Frontal cortex (tissue), 4 donors: ENCODE measurements around the gene PLCH1. TPM values are rescaled to one million over a fixed set of nuclear protein-coding genes. Genes with fewer than 3 reads are reported as not detected.
"Not testable (repeated sequence)": the region's sequence is repeated elsewhere in the genome, so short reads cannot be mapped to it uniquely, and the experiment has no call there.

Experiments
- DNase-seq, 2 donors: peaks; one replicate each; pipeline ENCODE4 v3.0.0; 2012; ENCODE audit warnings: low spot score in 2 of 2
- FAIRE-seq: peaks from 2 replicates; lab custom pipeline; 2012; peaks lifted over from hg19 to GRCh38; lab: Jason Lieb, UNC
- total RNA-seq: library from RNA; depleted of rRNA; stranded (reverse); fragments of >200 nt; gene quantifications from one replicate; pipeline ENCODE4 v1.2.3, GENCODE V29; 2014
- donor health status: control.
- donor health status: control.
- donor health status: control.

Gene PLCH1
- total RNA-seq, 1 donor from 2014 or later: 19.2 TPM

DNA sequence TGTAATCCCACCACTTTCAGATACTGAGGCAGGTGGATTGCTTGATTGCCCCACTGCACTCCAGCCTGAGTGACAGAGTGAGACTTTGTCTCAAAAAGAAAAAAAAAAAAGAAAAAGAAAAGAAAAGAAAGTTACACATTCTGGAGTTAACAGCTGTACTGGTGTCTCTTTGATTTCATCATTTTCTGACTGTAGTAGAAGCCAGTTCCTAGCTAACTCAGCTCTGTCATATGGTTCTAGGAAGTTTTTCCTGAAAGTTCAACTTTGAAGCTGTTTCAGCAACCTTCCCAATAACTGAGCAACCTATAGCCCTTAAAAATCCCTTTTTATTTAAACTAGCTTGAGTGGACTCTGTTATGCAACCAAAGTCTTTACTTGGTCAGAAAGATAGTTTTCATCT, 346.8 kb downstream of the PLCH1 start:
- no peak for FAIRE-seq
- no peak for DNase-seq

DNA sequence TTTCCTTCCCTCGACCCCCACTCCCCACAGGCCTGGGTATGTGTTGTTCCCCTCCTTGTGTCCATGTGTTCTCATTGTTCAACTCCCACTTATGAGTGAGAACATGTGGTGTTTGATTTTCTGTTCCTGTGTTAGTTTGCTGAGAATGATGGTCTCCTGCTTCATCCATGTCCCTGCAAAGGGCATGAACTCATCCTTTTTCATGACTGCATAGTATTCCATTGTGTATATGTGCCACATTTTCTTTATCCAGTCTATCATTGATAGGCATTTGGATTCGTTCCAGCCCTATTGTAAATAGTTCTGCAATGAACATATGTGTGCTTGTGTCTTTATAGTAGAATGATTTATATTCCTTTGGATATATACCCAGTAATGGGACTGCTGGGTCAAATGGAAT, 350.0 kb downstream of the PLCH1 start:
- not testable (repeated sequence) for DNase-seq, FAIRE-seq

DNA sequence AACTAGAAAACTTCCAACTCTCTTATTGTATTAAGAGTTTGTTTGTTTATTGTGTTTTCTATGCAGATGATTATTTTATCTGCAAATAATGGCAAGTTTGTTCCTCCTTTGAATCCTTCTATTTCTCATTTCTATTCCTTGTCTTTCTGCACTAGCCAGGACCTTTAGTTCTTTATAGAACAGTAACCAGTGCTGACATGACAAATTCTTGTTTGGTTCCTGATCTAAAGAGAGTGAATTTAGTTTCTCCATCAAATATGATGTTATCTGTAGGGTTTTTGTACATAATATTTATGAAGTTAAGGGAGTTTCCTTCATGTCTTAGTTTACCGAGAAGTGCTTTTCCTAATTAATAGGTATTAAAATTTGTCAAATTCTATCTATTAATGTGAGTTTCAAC, 350.6 kb downstream of the PLCH1 start:
- FAIRE-seq (peak; percentile 13), DNase-seq (no peak)

DNA sequence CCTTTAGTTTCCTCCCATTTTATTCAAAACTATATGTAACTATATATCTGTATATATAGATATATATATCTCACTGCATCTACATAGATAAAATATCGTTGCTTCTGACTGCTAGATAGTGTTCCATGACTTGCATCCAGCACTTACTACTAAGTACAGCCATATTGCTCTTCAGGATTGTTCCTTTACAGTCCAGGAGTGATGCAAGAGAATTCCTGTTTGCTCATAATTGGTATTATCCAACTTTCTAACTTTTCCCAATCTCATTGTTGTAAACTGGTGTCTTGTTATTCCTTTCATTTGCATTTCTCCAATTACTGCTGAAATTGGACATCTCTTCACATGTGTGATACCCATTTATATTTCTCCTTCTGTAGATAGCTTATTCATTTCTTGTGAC, 351.6 kb downstream of the PLCH1 start:
- DNase-seq: no peak
- FAIRE-seq: no peak

DNA sequence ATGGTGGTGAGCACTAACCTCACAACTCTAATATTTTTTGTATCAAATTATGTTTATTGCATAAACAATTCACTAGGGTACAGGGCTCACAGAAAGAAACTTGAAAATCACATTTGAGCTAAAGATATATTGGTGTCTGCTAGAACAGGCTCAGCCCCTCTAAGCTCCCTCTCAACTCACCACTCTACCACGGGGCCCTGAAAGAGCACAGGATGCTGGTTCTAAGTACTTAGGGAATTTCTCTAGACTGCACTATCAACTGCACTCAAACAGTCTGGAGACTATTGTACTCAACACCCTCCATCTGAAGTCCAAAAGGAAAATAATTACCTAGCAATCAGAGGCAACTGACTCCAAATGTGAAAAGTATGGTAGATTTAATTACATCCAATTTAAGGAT, 352.7 kb downstream of the PLCH1 start:
- no peak for DNase-seq
- no peak for FAIRE-seq

DNA sequence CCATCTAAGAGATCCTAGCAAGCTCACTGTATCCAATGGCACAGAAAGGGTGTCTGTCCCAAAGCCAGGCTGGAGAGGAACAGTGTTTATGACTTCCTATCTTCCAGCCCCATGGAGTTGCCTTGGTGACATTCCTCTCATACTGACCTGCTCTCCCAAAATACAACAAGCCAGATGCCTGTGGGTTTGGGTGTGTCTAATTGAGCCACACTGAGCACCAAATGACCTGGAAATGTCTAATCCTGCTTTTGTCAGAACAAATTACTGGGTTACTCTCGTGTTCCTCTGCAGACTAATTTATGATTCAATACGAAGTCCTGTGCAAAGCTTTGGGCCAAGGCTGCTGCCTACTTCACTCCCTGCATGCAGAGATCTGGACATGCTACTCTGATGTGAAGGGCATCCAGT, 353.3 kb downstream of the PLCH1 start:
- FAIRE-seq: no peak
- no peak for DNase-seq

DNA sequence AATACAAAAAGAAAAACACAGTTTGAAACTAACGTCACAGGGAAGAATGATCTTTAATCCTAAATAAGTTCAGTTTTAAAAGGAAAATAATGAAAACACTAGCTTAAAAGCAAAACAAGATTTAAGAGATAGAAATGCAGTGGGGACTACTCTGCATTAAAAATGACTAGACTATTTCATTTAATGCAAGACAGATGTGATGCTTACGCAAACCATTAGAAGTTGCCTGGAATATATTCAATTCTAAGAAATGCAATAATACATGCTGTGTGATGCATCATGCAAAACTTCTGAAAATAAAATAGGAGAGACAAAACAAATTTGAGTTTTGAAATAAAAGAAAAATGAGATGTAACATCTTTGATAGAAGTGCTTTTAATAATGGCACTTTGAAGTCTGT, 353.8 kb downstream of the PLCH1 start:
- FAIRE-seq: no peak
- no peak for DNase-seq

DNA sequence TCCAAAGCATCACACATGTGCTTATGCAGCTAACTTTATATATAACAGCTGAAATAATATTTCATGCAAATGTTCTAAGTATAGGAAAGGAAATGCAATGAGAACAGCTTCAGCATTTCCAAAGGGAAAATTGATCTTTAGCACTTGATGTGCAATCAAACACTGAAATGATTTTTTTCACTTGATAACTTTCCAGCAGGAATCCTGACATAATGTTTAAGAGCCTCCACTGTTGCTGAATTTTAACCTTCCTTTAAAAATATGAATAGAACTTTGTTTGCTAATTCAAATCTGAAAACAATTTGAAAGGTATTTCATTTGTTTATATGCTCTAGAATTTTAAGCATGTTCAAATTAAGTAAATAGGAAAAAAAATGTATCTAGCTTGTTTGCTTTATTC, 354.5 kb downstream of the PLCH1 start:
- no peak for FAIRE-seq
- DNase-seq: no peak

DNA sequence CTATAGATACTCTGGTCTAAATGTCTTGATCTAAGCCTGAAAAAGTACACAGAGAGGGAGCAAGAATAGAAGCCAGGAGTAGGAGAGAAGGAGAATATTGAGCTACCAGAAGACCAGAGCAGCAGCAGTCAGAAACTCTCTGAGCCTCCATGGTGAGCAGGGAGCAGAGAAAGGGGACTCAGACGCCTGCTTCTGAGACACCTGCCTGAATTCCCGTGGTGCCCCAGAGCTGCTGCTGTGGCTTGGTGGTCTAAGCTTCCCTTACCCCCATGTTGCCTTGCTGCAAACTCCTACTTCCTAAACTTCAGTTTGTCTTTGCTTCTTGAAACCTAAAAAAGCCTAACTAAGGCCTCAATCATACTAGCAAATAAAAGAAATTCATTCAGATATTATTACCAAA, 356.5 kb downstream of the PLCH1 start:
- DNase-seq (no peak), FAIRE-seq (no peak)

DNA sequence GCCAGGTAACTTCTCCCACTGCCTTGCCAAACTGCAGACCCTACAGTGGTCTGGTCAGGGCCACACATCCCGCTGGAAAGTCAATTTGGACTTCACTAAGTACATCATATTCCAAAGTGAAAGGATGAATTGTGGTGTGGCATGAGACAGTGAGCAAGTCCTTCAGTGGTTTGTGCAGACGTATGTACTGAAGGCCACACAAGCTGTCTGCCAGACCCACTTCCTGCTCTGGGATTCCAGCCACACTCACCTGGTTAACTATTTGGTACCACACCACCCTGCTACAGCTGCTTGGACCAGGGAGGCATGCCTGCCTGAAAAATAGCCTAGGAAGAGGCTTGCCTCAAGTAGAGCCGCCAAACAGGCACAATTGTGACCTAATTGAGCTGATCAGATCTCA, 357.3 kb downstream of the PLCH1 start:
- DNase-seq (no peak), FAIRE-seq (no peak)

DNA sequence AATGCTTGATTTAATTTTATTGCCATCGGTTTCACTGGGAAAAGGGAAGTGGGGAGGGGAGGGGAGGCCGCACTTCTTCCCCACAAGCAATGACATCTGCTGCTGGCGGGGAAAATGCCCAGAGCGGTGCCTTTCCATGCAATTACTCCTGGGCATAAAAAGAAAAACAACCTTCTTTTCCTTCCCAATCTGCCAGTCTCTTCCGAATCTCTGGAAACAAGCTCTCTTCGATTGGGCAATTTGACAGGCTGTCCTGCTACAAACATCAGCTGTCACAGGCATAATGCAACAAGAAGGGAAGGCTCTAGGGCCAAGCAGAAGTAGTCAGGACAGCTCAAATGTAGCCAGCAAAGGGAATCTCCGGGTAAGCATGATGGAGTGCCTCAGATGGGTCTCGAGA, 358.0 kb downstream of the PLCH1 start:
- no peak for FAIRE-seq
- DNase-seq: no peak

DNA sequence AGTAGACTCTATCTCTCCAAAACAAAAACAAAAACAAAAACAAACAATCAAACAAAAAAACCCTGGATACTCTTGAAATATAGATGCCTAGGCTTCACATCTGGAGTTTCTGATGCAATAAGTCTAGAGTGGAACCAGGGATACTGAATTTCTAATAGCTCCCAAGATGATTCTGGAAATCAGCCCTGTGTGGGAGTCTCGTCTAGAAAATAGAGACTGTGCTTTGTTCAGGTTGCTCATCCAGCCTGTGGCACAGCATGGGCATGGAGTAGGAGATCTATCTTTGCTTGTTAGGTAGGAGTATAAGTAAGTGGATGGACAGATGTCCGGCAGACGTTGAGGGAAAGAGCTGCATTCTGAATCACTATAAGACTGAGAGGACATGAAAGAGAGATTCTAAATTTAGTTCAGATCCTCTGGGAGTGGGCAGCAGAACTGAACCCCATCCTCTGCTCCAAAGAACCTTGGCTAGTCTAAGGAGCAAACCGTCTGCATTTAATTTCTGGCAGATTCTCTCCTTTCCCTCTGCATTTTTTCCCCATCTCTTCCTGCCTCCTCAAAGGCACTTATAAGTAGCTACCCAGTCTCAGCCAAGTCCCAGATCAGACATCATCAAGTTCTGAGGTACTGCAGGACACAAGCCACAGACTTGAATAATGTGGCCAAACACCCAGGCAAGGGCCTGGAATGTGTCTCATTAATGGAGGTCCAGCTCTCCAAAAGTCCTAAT, 358.8 kb downstream of the PLCH1 start:
- DNase-seq: no peak
- FAIRE-seq: no peak

DNA sequence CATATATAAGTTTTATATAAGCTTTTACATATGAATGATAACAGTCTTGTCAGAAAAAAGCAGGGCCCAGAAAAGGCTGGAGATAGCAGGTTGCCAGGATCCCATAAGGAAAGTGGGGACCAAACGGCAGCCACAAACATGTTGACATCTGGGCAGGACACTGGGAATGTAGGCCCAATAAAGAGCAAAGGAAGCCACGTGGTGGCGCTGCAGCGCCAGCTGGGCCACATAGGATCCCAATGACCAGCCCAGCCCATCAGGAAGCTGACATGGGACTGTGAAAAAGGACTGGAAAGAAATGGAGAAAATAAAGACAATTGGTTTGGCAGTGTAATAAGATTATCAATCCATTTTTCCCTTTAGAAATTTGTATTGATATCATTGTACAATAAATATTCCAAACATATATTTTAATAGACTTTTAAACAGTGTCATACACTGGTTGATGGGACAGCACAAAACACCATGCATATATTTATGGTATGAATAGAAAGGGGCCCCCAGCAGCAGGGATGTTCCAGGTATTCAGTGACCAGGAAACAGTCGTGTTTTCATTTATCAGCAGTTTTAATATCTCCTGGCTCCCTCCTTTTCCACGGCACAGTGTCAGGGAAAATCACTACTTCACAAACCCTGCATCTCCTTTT, 362.4 kb downstream of the PLCH1 start:
- DNase-seq: peak in 1 of 2 donors; percentile 24
- no peak for FAIRE-seq

DNA sequence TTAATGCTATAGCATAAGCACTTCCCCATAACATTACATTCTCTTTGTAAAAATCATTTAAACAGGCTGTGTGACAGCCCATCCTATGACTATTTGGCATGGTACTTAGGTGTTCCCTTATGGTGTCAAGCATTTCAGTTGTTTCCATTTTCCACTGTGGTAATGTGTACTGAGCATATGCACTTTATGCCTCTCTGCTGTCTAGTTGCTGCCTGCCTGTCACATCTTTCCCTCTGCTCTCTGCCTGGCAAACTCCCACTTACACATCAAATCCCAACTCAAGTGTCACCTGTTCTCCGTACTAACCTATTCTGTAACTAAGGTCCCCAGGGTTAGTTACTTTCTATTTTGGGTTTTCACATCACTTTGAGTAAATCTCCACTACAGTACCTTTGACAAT, 367.0 kb downstream of the PLCH1 start:
- FAIRE-seq: no peak

DNA sequence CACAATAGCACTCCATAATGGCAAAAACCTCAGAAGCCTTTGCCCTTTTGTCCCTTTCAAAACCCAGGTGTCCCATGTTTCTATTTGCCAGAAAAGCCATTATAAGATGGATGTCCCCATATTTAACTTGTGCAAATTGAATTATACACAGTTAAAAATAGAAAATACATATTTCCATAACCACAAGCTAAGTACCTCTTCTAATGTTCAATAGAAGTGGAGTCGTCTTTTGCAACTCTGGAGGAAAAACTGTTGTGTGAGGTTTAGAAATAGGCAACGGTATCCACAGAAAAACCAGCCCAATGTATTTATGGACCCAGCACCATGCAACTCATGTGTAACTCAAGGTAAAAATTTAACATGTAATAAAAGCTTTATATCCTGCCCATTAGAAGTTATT, 367.8 kb downstream of the PLCH1 start:
- FAIRE-seq (no peak), DNase-seq (no peak)

More for the DNA sequence above, 367.0 kb downstream of the PLCH1 start:
- no peak for DNase-seq

DNA sequence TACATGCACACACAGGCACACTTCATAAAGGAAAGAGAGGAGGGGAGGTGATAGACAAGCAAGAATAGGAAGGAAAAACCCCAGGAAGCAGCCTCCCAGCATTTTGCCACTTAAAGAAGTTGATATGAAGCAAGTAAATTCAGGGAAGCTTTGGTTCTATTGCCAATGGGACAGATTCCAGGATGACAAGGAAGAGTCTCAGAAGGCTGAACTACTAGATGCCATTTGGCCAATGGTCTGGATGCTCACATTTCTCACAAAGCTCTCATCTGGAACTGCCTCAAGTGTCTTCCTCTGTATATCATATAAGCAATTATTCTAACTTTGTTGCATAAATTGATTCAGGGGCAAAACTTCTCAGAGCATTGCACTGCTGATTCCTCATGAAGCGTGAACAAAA, 372.6 kb downstream of the PLCH1 start:
- no peak for FAIRE-seq

DNA sequence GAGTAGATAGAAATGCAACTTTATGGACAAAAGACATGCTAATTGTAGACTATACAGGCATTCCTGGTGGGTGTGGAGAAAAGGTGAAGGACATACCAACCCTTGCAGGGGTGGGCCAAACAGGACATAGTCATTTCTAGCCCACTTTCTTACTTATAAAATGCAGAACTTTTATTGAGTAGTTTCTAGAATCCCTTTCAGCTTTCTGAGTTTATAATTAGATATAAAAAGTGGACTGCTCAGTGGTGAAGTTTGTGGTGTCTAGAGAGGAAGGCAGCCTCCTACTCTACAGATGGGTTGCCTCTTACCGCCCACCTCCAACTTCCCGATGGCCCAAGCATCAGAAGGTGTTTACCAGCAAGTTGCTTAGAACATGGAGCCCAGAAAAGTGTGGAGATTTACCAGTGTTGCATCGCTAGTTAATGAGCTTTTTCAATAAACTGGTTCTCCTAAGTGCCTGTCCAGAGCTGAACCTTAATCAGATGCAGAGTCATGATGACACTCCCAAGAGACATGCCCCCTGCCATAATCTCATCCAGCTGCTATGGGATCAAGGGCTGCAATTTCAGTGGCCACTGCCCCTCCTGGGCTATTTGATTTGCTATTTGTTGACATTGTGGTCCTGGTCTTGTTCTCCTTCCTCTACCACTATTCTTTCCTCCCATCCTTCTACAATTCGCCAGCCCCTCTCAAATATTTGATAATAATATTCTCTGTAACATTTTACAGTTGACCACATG, 373.9 kb downstream of the PLCH1 start:
- FAIRE-seq: no peak
- no peak for DNase-seq

More for the DNA sequence above, 372.6 kb downstream of the PLCH1 start:
- no peak for DNase-seq

DNA sequence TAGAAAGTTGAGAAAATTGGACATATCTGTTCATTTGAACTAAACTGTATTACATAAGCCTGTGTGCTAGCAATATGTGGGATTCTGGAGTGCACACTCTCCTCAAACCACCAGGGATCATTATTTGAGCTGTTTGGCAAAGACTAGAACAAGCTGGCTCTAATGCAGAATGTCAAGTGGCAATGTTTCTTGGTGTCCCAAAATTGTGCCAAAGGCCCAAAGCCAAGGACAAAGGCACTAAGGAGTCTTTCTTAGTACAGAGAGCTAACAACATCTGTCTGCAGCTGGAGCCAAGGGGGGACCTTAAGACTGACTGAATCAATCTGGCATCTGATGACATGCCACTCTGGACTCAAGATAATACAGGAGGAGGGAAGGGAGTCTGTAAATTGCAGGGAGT, 374.7 kb downstream of the PLCH1 start:
- FAIRE-seq (no peak), DNase-seq (no peak)

DNA sequence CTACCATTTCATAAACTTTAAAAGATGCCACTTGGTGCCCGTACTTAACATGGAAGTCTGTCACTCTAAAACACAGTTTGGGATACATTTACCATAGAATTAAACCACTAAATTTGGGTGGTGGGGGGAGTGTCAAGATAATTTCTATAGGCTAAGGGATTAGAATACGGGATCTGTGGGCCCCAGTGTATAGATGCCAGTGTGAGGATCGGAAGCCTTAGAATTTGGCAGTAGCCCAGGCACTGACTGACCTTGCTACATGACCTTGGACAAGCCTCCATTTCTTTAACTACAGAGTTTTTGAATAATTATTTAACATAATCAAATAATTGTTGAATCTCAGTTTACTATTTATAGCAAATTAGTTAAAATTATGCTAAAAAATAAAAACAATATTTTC, 375.1 kb downstream of the PLCH1 start:
- FAIRE-seq: peak; percentile 42

DNA sequence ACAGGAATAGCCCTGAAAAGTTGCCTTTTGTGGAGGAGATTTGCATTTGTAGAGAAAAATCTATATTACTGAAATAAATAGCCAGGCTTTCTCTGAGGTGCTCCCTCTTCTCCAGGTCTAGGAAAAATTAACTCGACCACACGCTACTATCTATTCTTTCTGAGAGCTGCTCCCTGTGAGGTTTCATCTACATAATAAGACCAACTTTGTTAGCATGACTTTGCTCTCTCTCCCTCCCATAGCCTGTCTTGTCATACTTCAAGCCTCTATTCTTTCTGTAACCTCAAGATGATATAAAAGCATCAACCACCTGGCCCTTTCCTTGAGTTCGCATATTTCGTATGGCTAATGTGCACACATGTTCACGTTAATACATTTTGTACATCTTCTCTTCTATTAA, 375.6 kb downstream of the PLCH1 start:
- FAIRE-seq: no peak
- DNase-seq: no peak

More for the DNA sequence above, 375.1 kb downstream of the PLCH1 start:
- no peak for DNase-seq

DNA sequence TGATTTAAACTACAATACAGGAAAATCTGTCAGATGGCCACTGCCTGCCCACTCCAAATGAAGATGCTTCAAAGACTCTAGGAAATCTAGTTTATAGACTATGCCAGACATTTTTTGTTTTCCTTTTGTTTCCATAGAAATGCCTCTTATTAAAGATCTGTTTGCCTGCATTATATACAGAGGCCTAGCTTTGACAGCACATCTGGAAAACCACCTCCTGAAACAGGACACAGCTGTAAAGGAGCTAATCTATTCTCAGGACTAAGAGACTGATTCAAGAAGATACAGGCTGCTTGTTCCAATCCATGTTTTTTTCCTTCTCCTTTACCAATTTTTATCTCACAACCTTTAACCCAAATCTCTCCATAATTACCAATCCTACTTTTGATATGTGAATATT, 376.1 kb downstream of the PLCH1 start:
- DNase-seq: no peak
- FAIRE-seq: no peak
